Prostate gland (tissue), 2 donors: Measurements from ENCODE around the gene PLEKHG2. TPM values are rescaled to one million over a fixed set of nuclear protein-coding genes. Genes with fewer than 3 reads are reported as not detected.

Experiments used
- DNase-seq: peaks from one replicate; pipeline ENCODE4 v3.0.0-alpha.2; 2019; ENCODE audit warnings: low spot score
- H3K27ac ChIP-seq, 2 donors: fragments of 200-600 bp; sonication (generic); 2 replicates each; pipeline ENCODE4 v1.5.1; 2017 to 2019
- H3K27me3 ChIP-seq: fragments of 200-600 bp; sonication (generic); replicated peaks from 2 replicates; pipeline ENCODE4 v1.5.1; 2019; ENCODE audit not compliant: insufficient read depth
- H3K36me3 ChIP-seq, 2 donors: fragments of 200-600 bp; sonication (generic); 1 replicate in 1 of 2; 2 replicates in 1 of 2; pipeline versions ENCODE4 v1.5.1 to v1.8.1; 2017 to 2019
- H3K4me1 ChIP-seq: fragments of 200-600 bp; sonication (generic); replicated peaks from 2 replicates; pipeline ENCODE4 v1.5.1; 2019
- H3K4me3 ChIP-seq, 2 donors: fragments of 200-600 bp; sonication (generic); 2 replicates each; pipeline ENCODE4 v1.5.1; 2017 to 2019
- H3K9me3 ChIP-seq: fragments of 200-600 bp; sonication (generic); 2 replicates; pipeline ENCODE4 v1.5.1; 2017
- CTCF ChIP-seq, 4 experiments: fragments of 200-600 bp in 2 of 4; fragments of 450-650 bp in 2 of 4; sonication (generic) in 2 of 4; IDR thresholded peaks; 1 replicate in 3 of 4; 2 replicates in 1 of 4; pipeline ENCODE4 v1.5.1; 2016 to 2019; ENCODE audit warnings: antibody characterized with exemption in 4 of 4, mild to moderate bottlenecking in 2 of 4, moderate library complexity in 2 of 4
- POLR2A ChIP-seq: fragments of 450-650 bp; IDR thresholded peaks from one replicate; pipeline ENCODE4 v1.6.1; 2016; ENCODE audit warnings: antibody characterized with exemption, mild to moderate bottlenecking
- POLR2AphosphoS5 ChIP-seq: sonication (generic); formaldehyde crosslinking; IDR thresholded peaks from one replicate; pipeline ENCODE4 v1.6.1; 2017; ENCODE audit warnings: antibody characterized with exemption
- WGBS: methylation state at CpG from one replicate; pipeline ENCODE4 v1.1.5; 2018; 5-methylcytosine and 5-hydroxymethylcytosine counted together
- intact Hi-C: fragments of 100-400 bp; cut with DNase I; formaldehyde crosslinking; loops from one replicate; pipeline ENCODE4 v1.14.2; 2022
- total RNA-seq, 2 donors: library from RNA; depleted of rRNA; stranded (reverse); fragments of >200 nt; gene quantifications; one replicate each; pipeline ENCODE4 v1.1.0, GENCODE V29; 2016

Gene PLEKHG2
- total RNA-seq, 2 donors from 2014 or later: 14.4 to 21.1 TPM

GRCh38 chr19:39397360-39398296 lies 14.8 kb upstream of the PLEKHG2 start:
- H3K4me1 ChIP-seq: peaks cover 5% of the 10 kb centered on the region
- peak; percentile 85 for DNase-seq
- peaks cover 0 to 7% of the 10 kb centered on the region in 2 donors for H3K36me3 ChIP-seq
- WGBS: 32% methylated on average over 17 of the region's 17 CpGs
- H3K9me3 ChIP-seq: no peaks in the 10 kb centered on the region
- no peaks in the 10 kb centered on the region for H3K27me3 ChIP-seq
- intact Hi-C loops: loop anchor here (1.0 to 5.0 kb wide), 2 partner anchors 14 to 135 kb away; partner anchors contain the start of gene EID2B
- H3K27ac ChIP-seq: peak overlapping the region; percentile 67 to 83
- H3K4me3 ChIP-seq: no peak overlapping the region
- TF ChIP-seq POLR2A: no peak
- TF ChIP-seq CTCF (IDR thresholded peaks at IDR 0.05): peak; percentile 84 to 99 (median 99)
- TF ChIP-seq POLR2AphosphoS5: peak; percentile 84

- peak overlapping the region; percentile 67 to 83 for H3K27ac ChIP-seq
- DNase-seq: no peak
- no peaks in the 10 kb centered on the region for H3K27me3 ChIP-seq
- TF ChIP-seq POLR2A (peak; percentile 15), CTCF (IDR thresholded peaks at IDR 0.05) (no peak), POLR2AphosphoS5 (peak; percentile 19)
- 68% methylated on average over 11 of the region's 11 CpGs for WGBS
- peaks cover 5% of the 10 kb centered on the region for H3K4me1 ChIP-seq
- peaks cover 0 to 7% of the 10 kb centered on the region in 2 donors for H3K36me3 ChIP-seq
- H3K4me3 ChIP-seq: no peak overlapping the region
- no peaks in the 10 kb centered on the region for H3K9me3 ChIP-seq
- intact Hi-C loops: loop anchor here (1.0 to 5.0 kb wide), 2 partner anchors 13 to 134 kb away; partner anchors contain the start of gene EID2B
These were observed 14.1 kb upstream of the PLEKHG2 start for GRCh38 chr19:39398297-39398864.

- no peaks in the 10 kb centered on the region for H3K27me3 ChIP-seq
- no peak overlapping the region for H3K4me3 ChIP-seq
- WGBS: 94% methylated on average over 4 of the region's 4 CpGs
- TF ChIP-seq POLR2A: no peak
- no peak for TF ChIP-seq CTCF (IDR thresholded peaks at IDR 0.05)
- TF ChIP-seq POLR2AphosphoS5: no peak
- intact Hi-C loops: loop anchor here (5.0 kb wide), 1 partner anchor 133 kb away; the partner anchor contains the start of gene EID2B
- peak overlapping the region; percentile 9 to 31 for H3K27ac ChIP-seq
- H3K4me1 ChIP-seq: peaks cover 11% of the 10 kb centered on the region
- H3K9me3 ChIP-seq: no peaks in the 10 kb centered on the region
- no peak for DNase-seq
- no peaks in the 10 kb centered on the region for H3K36me3 ChIP-seq
These were observed 12.8 kb upstream of the PLEKHG2 start for GRCh38 chr19:39399668-39400050.

DNA sequence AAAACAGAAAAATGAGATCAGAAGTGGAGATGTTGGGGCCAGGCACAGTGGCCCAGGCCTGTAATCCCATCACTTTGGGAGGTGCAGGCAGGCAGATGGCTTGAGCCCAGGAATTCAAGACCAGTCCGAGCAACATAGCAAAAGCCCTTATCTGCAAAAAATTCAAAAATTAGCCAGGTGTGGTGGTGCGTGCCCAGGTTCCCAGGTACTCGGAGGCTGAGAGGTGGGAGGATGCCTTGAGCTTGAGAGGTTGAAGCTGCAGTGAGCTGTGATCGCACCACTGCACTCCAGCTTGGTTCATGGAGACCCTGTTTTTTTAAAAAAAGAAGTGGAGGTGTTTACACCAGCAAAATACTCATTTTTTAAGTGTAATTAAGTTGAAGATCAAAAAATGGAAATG lies 12.4 kb upstream of the PLEKHG2 start:
- no peaks in the 10 kb centered on the region for H3K9me3 ChIP-seq
- no peak for TF ChIP-seq POLR2A
- no peak for TF ChIP-seq POLR2AphosphoS5
- no peak for TF ChIP-seq CTCF (IDR thresholded peaks at IDR 0.05)
- no peak for DNase-seq
- peak overlapping the region; percentile 9 to 31 for H3K27ac ChIP-seq
- no peaks in the 10 kb centered on the region for H3K36me3 ChIP-seq
- no peak overlapping the region for H3K4me3 ChIP-seq
- H3K27me3 ChIP-seq: no peaks in the 10 kb centered on the region
- intact Hi-C loops: no loop called here
- peaks cover 13% of the 10 kb centered on the region for H3K4me1 ChIP-seq
- WGBS: 72% methylated on average over 4 of the region's 4 CpGs
